C4-2B (cell line): ENCODE results near the gene THRB.

ENCODE experiments used
- H3K27ac ChIP-seq: fragments of 450-650 bp; 2 replicates; pipeline ENCODE4 v1.5.1; 2017
- ZFX ChIP-seq: fragments of 450-650 bp; IDR thresholded peaks from 2 replicates; pipeline ENCODE4 v1.6.1; 2017
- TF ChIP-seq, protein P1 (sequence below): fragments of 450-650 bp; conservative IDR thresholded peaks from 2 replicates; pipeline ENCODE4 v1.5.1; 2017; ENCODE audit warnings: mild to moderate bottlenecking

Gene THRB

DNA sequence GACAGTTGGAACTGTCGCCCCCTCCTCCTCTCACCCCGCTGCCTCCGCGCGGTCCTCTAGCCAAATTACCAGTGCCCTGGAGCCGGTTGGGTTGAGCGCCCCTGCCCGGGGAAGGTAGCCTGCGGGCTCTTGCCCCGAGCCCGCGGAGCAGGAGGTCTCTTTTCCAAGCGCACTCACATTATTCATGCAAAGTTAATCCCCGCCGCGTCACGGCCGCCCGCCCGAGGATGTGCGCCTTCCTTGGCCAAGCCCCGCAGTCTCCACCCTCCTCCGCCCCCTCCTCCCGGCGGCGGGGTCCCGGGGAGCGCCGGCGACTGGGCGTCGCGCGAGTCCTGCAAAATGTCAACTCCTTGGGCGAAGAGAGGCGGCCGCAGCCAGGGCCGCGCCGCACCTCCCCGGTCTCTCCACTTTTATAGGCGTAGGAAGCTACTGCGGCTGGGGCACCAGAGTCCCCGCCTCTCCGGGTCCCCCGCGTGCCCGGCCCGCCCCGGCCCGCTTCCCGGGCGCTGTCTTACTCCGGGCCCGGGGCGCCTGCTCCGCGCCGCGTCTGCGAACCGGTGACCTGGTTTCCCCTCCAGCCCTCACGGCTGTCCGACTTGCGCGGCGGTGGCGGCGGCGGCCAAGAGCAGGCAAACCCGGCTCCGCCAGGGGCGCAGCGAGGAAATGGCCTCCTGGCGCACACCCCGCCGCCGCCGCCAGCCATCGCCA lies at the start of gene THRB:
THRB (minus strand) TSS at position 233 of the 708 bp plus-strand sequence.
- H3K27ac ChIP-seq: peak within 1 kb of the TSS; percentile 96

DNA sequence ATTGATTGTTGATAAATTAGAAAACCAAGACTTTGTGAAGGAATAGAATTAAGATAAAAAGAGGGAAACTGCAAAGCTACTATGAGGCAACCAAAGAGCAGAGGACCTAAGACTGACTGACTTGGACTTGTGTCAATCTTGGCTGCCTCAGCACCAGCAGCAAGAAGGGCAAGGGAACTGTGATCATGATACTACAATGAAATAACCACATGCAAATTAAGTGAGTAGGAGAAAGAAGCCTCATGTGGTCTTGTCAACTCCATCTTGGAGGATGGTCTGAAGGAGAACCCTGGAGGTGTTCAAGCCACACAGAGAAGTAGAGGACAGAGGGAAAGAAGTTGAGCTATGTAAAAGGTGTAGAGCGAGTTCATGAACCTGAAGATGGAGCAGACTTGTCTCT lies 47.3 kb upstream of the THRB start:
- no peak overlapping the region for H3K27ac ChIP-seq
- no peak for TF ChIP-seq ZFX
- TF ChIP-seq, protein P1, sequence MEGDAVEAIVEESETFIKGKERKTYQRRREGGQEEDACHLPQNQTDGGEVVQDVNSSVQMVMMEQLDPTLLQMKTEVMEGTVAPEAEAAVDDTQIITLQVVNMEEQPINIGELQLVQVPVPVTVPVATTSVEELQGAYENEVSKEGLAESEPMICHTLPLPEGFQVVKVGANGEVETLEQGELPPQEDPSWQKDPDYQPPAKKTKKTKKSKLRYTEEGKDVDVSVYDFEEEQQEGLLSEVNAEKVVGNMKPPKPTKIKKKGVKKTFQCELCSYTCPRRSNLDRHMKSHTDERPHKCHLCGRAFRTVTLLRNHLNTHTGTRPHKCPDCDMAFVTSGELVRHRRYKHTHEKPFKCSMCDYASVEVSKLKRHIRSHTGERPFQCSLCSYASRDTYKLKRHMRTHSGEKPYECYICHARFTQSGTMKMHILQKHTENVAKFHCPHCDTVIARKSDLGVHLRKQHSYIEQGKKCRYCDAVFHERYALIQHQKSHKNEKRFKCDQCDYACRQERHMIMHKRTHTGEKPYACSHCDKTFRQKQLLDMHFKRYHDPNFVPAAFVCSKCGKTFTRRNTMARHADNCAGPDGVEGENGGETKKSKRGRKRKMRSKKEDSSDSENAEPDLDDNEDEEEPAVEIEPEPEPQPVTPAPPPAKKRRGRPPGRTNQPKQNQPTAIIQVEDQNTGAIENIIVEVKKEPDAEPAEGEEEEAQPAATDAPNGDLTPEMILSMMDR: no peak

More for the DNA sequence above, at the start of gene THRB:
- TF ChIP-seq ZFX: peak; percentile 74
- TF ChIP-seq, protein P1: peak; percentile 52

DNA sequence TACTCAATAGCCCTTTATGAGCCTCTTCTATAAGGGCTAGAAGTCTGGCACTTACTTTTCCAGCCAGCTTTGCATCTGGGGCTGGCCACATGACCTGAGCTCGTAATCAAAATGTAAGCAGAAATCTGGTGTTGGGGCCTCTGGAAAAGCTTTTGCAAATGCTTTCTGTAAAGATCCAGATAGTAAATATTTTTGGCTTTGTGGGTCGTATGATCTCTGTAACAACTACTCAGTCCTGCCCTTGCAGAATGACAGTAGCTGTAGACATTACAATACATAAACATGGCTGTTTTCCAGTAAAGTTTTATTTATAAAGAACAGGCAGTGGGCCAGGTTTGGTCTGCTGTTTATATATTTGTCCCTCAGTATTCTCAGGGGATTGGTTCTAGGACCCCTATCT lies 46.2 kb upstream of the THRB start:
- no peak overlapping the region for H3K27ac ChIP-seq
- TF ChIP-seq, protein P1: no peak
- no peak for TF ChIP-seq ZFX

DNA sequence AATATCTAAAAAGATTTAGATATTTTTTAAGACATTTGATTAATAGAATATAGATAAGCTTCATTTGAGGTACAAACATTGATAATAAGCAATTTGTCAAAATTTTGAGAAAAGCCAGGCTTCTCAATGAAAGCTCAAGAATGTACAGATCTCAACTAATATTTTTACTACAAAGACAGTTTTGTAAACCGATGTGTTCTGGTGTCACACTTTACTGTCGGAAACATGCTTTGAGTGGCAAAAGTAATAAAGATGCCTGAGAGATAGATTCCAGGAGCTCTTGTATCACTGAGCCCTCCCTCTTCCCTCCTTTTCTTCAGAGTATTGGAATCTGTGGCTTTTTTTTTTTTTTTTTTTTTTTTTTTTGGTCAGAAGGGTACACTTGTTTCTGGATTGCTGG lies 45.0 kb upstream of the THRB start:
- H3K27ac ChIP-seq: no peak overlapping the region
- TF ChIP-seq ZFX: no peak
- TF ChIP-seq, protein P1: no peak

DNA sequence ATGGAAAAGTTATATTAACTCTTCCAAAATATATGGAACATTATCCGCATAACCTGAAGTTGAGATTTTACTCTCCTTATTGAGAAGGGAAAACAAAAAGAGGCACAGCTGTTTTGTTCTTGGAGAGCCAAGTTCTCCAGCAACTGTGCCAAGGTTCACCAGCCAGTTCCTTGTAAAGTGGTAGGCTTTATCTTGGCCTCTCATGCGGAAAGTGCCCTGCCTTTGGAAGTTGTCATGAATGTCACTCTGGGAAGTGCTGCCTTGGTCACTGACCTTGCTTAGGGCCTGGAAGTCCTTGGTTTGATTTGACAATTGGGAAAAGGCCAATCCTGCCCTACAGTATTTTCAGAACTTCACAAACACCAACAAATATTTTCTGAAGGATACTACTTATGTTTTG lies 44.2 kb upstream of the THRB start:
- TF ChIP-seq, protein P1: no peak
- no peak for TF ChIP-seq ZFX
- H3K27ac ChIP-seq: no peak overlapping the region

GRCh38 chr3:24533561-24534193 lies 39.0 kb upstream of the THRB start:
- H3K27ac ChIP-seq: no peak overlapping the region
- no peak for TF ChIP-seq ZFX
- TF ChIP-seq, protein P1: no peak

DNA sequence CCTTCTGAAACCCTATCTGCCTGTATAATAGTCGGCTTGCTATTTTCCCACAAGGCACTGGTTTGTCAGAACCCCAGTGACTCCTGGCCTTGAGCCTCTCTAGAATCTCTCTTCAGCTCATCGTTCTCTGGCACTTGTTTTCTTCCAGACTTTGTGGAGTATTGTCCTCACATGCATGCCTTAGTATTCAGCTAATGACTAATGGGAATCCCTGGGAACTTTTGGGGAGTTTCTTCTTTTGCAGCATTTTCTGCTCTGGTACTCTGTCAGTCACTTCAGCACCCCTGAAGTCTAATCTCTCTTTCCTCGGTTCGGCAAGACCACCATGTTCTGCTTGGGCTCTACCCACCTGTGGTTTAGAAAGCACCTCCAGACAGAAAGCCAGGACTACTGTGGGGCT lies 35.8 kb upstream of the THRB start:
- H3K27ac ChIP-seq: no peak overlapping the region
- TF ChIP-seq, protein P1: no peak
